Measurements from ENCODE around the gene CFAP299. TPM values are rescaled to one million over a fixed set of nuclear protein-coding genes. Genes with fewer than 3 reads are reported as not detected.

CFAP299 gene
- total and polyA plus RNA-seq, 2 of the 8 experiments (the other 6 are each of a cell fraction or from before 2014, with no cell fraction given) = not detected

DNA sequence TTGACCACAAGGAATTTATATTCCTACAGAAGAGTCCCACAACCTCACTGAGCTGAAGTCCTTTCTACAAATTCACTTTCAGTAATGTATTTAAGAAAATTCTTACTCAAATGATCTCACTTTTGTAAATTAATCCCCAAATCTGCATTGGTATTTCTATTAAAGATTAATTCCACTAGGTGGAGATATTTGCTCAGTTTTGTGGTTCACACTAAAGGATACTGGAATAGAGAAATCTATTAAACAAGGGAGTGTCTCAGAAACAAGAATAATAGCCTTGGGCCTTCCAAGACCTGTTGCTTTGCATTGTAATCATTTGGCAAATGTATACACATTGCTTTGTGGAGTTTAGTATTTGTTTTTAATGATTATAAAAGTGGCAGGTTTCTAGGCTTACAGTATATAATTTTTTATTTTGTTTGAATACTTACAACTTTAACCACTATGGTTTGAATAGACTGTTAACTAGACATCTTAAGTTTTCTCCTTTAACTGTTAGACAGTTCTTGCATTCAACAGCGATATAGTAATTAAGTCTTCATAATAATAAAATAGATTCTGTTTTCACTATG is 25.9 kb downstream of the CFAP299 start:
- no peak overlapping the region for H3K4me2 ChIP-seq (ENCODE audit: insufficient read depth in 1 of 2, low read depth in 2 of 2, low read length in 2 of 2)
- no peak overlapping the region for H2BK20ac ChIP-seq (ENCODE audit: low read length)
- DNase-seq (ENCODE audit: low read depth in 1 of 2, low spot score in 2 of 2) = no peak
- H3K23ac ChIP-seq (ENCODE audit: insufficient read length) = no peak overlapping the region
- H2BK12ac ChIP-seq (ENCODE audit: low read depth, low read length) = no peak overlapping the region
- TF ChIP-seq, protein P1, sequence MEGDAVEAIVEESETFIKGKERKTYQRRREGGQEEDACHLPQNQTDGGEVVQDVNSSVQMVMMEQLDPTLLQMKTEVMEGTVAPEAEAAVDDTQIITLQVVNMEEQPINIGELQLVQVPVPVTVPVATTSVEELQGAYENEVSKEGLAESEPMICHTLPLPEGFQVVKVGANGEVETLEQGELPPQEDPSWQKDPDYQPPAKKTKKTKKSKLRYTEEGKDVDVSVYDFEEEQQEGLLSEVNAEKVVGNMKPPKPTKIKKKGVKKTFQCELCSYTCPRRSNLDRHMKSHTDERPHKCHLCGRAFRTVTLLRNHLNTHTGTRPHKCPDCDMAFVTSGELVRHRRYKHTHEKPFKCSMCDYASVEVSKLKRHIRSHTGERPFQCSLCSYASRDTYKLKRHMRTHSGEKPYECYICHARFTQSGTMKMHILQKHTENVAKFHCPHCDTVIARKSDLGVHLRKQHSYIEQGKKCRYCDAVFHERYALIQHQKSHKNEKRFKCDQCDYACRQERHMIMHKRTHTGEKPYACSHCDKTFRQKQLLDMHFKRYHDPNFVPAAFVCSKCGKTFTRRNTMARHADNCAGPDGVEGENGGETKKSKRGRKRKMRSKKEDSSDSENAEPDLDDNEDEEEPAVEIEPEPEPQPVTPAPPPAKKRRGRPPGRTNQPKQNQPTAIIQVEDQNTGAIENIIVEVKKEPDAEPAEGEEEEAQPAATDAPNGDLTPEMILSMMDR (IDR thresholded peaks at IDR 0.05; ENCODE audit: control extremely low read depth in 1 of 3, insufficient read depth in 1 of 3, low read depth in 1 of 3, low read length in 3 of 3) = peak in 1 of 3 experiments; percentile 17; a peak in 2 of 4 replicates
- TF ChIP-seq CBX8 (IDR thresholded peaks at IDR 0.05; ENCODE audit: borderline replicate concordance, low read depth, low read length) (no peak), RAD21 (IDR thresholded peaks at IDR 0.05 in 1 of 2, conservative IDR thresholded peaks at IDR 0.05 in 1 of 2; ENCODE audit: low read depth in 2 of 2, low read length in 2 of 2) (peak; percentile 62 to 70)
- no peak overlapping the region for H4K5ac ChIP-seq (ENCODE audit: insufficient read length, low read depth, low read length)
- CTCF ChIA-PET (ENCODE audit: partially characterized antibody) = interaction anchor here (0.7 to 6.5 kb wide), 8 partner anchors 8 to 690 kb away, joined by 3 to 73 read pairs (median 8); partner anchors contain the start of gene BMP3
- H3K4me1 ChIP-seq (replicated peaks in 1 of 4; ENCODE audit: control insufficient read depth in 3 of 4, insufficient read depth in 4 of 4, low read length in 3 of 4) = peaks cover 0 to 4% (median 2%) of the 10 kb centered on the region in 4 experiments; a peak in 2 of 7 replicates
- no peaks in the 10 kb centered on the region for H3K79me2 ChIP-seq (ENCODE audit: control insufficient read depth in 1 of 2, insufficient read depth in 2 of 2, low read length in 2 of 2)
- H3K23me2 ChIP-seq (ENCODE audit: low read depth, low read length) = no peaks in the 10 kb centered on the region; the same call in 1 of the 2 replicates
- H4K91ac ChIP-seq (replicated peaks; ENCODE audit: insufficient read length, low read length) = no peak overlapping the region
- H4K8ac ChIP-seq (ENCODE audit: extremely low read depth, insufficient read depth, low read length) = no peak overlapping the region
- POLR2A ChIA-PET (ENCODE audit: partially characterized antibody) = no interaction called here
- H2AK5ac ChIP-seq (ENCODE audit: low read depth, low read length) = no peak overlapping the region
- H3K9ac ChIP-seq (replicated peaks in 1 of 4; ENCODE audit: extremely low read depth in 1 of 4, low read depth in 3 of 4, low read length in 3 of 4) = no peak overlapping the region
- no peak overlapping the region for H3K14ac ChIP-seq (ENCODE audit: insufficient read length)
- H2BK15ac ChIP-seq (ENCODE audit: low read length) = no peak overlapping the region
- no peak overlapping the region for H2BK5ac ChIP-seq (ENCODE audit: low read depth, low read length)
- H2BK120ac ChIP-seq (replicated peaks; ENCODE audit: low read depth, low read length) = no peak overlapping the region
- no peak overlapping the region for H3K56ac ChIP-seq (replicated peaks; ENCODE audit: insufficient read length, low read depth, low read length)
- no peak overlapping the region for H3K4ac ChIP-seq (replicated peaks; ENCODE audit: insufficient read length, low read depth, low read length)
- no peaks in the 10 kb centered on the region for H3K36me3 ChIP-seq (ENCODE audit: control insufficient read depth in 2 of 4, insufficient read depth in 4 of 4, low read length in 3 of 4)
- 85% methylated on average over 1 of the region's 1 CpG; no CpG with 5 or more reads in 1 of the 2 experiments for WGBS, 2 experiments (ENCODE audit: extremely low coverage in 1 of 2, insufficient coverage in 1 of 2, insufficient read length in 1 of 2, insufficient replicate concordance in 2 of 2, low coverage in 1 of 2, low lambda C conversion rate in 2 of 2, missing lambda C conversion rate in 1 of 2)
- no peak overlapping the region for H3K4me3 ChIP-seq (ENCODE audit: extremely low read depth in 1 of 4, insufficient read depth in 2 of 4, low read depth in 3 of 4, low read length in 4 of 4)
- H3K27ac ChIP-seq (ENCODE audit: low read depth, low read length) = no peak overlapping the region
- H3K27me3 ChIP-seq (replicated peaks in 1 of 4; ENCODE audit: control insufficient read depth in 3 of 4, extremely low read depth in 1 of 4, insufficient read depth in 3 of 4, low read length in 3 of 4) = no peaks in the 10 kb centered on the region
- FAIRE-seq = no peak
- no peaks in the 10 kb centered on the region for H3K79me1 ChIP-seq (ENCODE audit: low read depth, low read length)
- H3K18ac ChIP-seq (ENCODE audit: extremely low read depth, low read length) = no peak overlapping the region
- no peaks in the 10 kb centered on the region for H4K20me1 ChIP-seq (replicated peaks in 1 of 2; ENCODE audit: control insufficient read depth in 1 of 2, insufficient read depth in 2 of 2, low read length in 2 of 2)
- no peaks in the 10 kb centered on the region for H3K9me3 ChIP-seq (ENCODE audit: insufficient read depth in 2 of 2, low read depth in 1 of 2, low read length in 1 of 2)
- H2AFZ ChIP-seq (ENCODE audit: low read length) = no peak overlapping the region
